GM12864 (cell line): ENCODE data around the gene TMEM209.
"Not testable (repeated sequence)": the region's sequence is repeated elsewhere in the genome, so short reads cannot be mapped to it uniquely, and the experiment has no call there.

Experiments
- DNase-seq: peaks from one replicate; pipeline ENCODE4 v3.0.0-alpha.2; 2011; ENCODE audit warnings: low read depth
- H3K4me3 ChIP-seq: 2 replicates; pipeline ENCODE4 v1.5.1; 2011; ENCODE audit warnings: mild to moderate bottlenecking, low read depth, low read length, control low read depth
- CTCF ChIP-seq: IDR thresholded peaks from 2 replicates; pipeline ENCODE4 v1.5.1; 2011; ENCODE audit warnings: low read depth, mild to moderate bottlenecking, moderate library complexity, low read length, control low read depth, inconsistent platforms; ENCODE audit errors: missing control alignments

Gene TMEM209

GRCh38 chr7:130196476-130196875 lies 8.7 kb downstream of the TMEM209 start:
- no peak for TF ChIP-seq CTCF
- no peak overlapping the region for H3K4me3 ChIP-seq
- DNase-seq, result no peak

- TF ChIP-seq CTCF, result no peak
- no peak overlapping the region for H3K4me3 ChIP-seq
- DNase-seq, result no peak
These were observed 9.8 kb downstream of the TMEM209 start for GRCh38 chr7:130195396-130195795.

GRCh38 chr7:130191791-130192190 lies 13.4 kb downstream of the TMEM209 start:
- no peak overlapping the region for H3K4me3 ChIP-seq
- no peak for TF ChIP-seq CTCF
- DNase-seq, result no peak

GRCh38 chr7:130189343-130189742 lies 15.9 kb downstream of the TMEM209 start:
- TF ChIP-seq CTCF, result no peak
- H3K4me3 ChIP-seq, result no peak overlapping the region
- DNase-seq, result no peak

GRCh38 chr7:130187360-130187759 lies 17.8 kb downstream of the TMEM209 start:
- no peak for DNase-seq
- TF ChIP-seq CTCF, result no peak
- no peak overlapping the region for H3K4me3 ChIP-seq

GRCh38 chr7:130184349-130184748 lies 20.9 kb downstream of the TMEM209 start:
- not testable (repeated sequence) for H3K4me3 ChIP-seq, DNase-seq

- no peak overlapping the region for H3K4me3 ChIP-seq
- TF ChIP-seq CTCF, result no peak
- no peak for DNase-seq
These were observed 22.2 kb downstream of the TMEM209 start for GRCh38 chr7:130182990-130183389.

GRCh38 chr7:130181263-130181605 lies 24.0 kb downstream of the TMEM209 start:
- no peak for TF ChIP-seq CTCF

More at GRCh38 chr7:130181263-130181605, 24.0 kb downstream of the TMEM209 start:
- DNase-seq, result no peak
- H3K4me3 ChIP-seq, result no peak overlapping the region
